ENCODE results near the gene MATN3. TPM values are rescaled to one million over a fixed set of nuclear protein-coding genes. Genes with fewer than 3 reads are reported as not detected.

The MATN3 gene
- total and polyA plus RNA-seq, 2 of the 13 experiments (the other 11 are each of a cell fraction or from before 2014, with no cell fraction given), result 36.1 to 208 TPM

DNA sequence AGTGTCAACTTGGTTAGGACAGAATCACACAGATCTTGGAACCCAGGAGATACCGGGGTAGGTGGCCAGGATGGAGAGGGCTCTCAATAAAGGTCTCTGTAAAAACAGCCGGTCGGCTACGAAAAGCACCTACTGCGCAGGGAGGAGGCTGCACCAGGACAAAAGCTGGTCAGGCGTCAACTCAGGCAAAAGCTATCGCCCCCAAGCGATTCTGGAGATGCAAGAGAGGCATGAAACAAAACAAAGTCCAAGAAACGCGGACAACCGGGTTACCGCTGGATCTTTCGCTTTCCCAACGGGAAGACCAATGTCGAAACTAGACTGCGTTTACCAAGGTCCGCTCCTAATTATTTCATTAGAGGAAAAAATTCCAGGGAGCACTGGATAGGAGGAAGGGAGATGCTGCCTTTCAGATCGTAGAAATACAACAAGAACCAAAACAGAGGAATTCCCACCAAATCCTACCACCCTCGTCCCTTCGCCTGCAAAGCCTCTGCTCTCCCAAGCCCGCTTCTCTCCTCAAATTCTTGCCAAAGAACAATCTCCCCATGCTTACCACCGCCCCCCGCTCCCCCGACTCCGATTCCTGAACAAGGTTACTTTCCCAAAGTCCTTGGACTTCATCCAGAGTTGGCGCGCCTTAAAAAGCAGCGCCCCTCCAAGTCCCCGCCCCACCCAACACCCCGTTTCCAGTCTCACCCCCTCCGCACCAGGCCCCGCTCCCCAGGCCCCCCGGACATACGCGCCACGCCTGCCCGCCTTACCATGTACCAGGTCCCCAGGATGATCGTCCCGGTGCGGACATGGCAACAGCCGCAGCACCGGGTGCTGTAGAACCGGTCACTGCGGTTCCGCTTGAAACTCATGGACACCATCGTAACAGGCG, 38.4 kb upstream of the MATN3 start (continued):
- TF ChIP-seq IKZF5 (CRISPR knock-in tag; IDR thresholded peaks at IDR 0.05) (peak; percentile 25; the same call in 1 of the 2 replicates), ZNF468 (CRISPR knock-in tag; IDR thresholded peaks at IDR 0.05) (no peak), ZNF644 (CRISPR knock-in tag; IDR thresholded peaks at IDR 0.05; ENCODE audit: low read depth) (no peak), ELF3 (CRISPR knock-in tag; IDR thresholded peaks at IDR 0.05) (peak; percentile 25; the same call in 1 of the 2 replicates), ZNF33B (CRISPR knock-in tag; IDR thresholded peaks at IDR 0.05) (no peak), ZBTB26 (CRISPR knock-in tag; IDR thresholded peaks at IDR 0.05; ENCODE audit: borderline replicate concordance) (peak; percentile 77; the same call in 1 of the 2 replicates), ATF7 (IDR thresholded peaks at IDR 0.05) (no peak), ATF7 (CRISPR knock-in tag; IDR thresholded peaks at IDR 0.05) (no peak), ZNF746 (CRISPR knock-in tag; IDR thresholded peaks at IDR 0.05) (no peak), ZBTB38 (CRISPR knock-in tag; IDR thresholded peaks at IDR 0.05) (no peak), ZNF766 (CRISPR knock-in tag; IDR thresholded peaks at IDR 0.05; ENCODE audit: borderline replicate concordance) (no peak), ZNF646 (CRISPR knock-in tag; IDR thresholded peaks at IDR 0.05) (no peak), TEAD2 (CRISPR knock-in tag; IDR thresholded peaks at IDR 0.05) (0 out of 2 replicates have a peak, but pooled peaks have one; percentile 14), ZNF546 (CRISPR knock-in tag; conservative IDR thresholded peaks at IDR 0.05) (no peak), MYNN (CRISPR knock-in tag; IDR thresholded peaks at IDR 0.05; ENCODE audit: low read depth) (no peak), NAIF1 (CRISPR knock-in tag; IDR thresholded peaks at IDR 0.05; ENCODE audit: borderline replicate concordance) (no peak), ZNF674 (CRISPR knock-in tag; IDR thresholded peaks at IDR 0.05; ENCODE audit: low read depth) (0 out of 2 replicates have a peak, but pooled peaks have one; percentile 19)
- TF ChIP-seq, protein P1, sequence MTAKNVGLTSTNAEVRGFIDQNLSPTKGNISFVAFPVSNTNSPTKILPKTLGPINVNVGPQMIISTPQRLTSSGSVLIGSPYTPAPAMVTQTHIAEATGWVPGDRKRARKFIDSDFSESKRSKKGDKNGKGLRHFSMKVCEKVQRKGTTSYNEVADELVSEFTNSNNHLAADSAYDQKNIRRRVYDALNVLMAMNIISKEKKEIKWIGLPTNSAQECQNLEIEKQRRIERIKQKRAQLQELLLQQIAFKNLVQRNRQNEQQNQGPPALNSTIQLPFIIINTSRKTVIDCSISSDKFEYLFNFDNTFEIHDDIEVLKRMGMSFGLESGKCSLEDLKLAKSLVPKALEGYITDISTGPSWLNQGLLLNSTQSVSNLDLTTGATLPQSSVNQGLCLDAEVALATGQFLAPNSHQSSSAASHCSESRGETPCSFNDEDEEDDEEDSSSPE (CRISPR knock-in tag; IDR thresholded peaks at IDR 0.05), result peak; percentile 41; the same call in 1 of the 2 replicates

All from HepG2 (cell line).